NAMALWA (cell line): ENCODE data around the gene SEMA7A.

Source experiments
- DNase-seq: peaks from one replicate; pipeline ENCODE4 v3.0.0-alpha.2; 2015; ENCODE audit warnings: low spot score

The SEMA7A gene

DNA sequence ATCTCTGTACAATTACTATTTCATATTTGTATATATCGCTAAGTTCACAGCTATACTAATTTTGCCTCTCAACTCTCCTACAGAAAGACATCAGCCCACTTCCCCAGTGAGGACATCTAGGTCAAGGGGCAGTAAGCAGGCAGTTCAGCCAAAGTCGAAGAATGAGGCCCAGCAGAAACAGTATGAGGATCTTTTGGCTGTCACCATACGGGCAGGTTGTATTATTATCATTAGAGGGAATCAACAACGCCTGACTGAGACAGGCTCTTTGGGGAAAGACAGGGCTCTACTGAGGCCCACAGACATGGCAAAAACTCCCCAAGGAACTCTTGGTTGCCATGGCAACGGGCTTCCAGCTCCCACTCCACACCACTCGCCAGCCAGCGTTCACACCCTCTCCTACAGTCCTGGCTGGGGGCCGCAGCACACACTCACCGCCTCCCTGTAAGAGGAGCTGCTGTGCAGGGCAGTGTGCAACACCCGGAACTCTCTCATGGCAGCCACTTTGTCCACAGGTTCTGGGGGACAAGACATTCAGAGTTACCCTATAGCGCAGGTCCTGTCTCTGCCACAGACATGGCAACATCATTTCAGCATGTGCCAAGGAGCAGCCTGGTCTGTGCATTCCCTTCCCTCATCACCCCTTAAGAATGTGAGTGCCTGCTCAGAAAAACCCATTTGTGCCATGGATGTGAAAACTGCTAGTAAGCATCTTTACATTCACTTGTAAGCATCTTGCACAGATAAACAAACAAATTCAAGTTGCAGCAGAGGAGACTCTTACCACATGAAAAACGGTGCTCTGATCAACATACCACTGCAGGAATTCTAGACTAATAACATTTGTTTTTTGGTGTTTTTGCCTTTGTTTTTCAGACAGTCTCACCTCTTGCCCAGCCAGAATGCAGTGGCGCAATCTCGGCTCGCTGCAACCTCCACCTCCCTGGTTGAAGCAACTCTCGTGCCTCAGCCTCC is 18.4 kb upstream of the SEMA7A start:
- no peak for DNase-seq

DNA sequence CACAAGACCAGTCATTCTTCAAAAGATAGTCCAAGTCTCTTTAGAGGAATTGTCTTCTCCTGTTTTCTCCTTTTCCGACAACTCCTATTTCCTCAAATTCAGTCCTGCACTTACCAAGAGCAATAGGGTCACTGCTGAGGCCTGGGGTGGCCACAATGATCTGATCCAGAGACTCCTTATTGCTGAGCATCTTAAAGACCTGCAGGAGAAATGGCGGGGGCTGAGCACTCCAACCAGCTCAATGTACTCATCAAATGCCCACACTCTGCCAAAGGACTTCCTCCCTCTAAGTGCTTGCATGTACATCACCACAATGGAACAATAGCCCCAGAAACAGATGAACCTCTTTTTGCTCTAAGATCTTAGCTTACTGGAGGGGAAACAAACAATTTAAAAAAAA is 17.6 kb upstream of the SEMA7A start:
- no peak for DNase-seq

DNA sequence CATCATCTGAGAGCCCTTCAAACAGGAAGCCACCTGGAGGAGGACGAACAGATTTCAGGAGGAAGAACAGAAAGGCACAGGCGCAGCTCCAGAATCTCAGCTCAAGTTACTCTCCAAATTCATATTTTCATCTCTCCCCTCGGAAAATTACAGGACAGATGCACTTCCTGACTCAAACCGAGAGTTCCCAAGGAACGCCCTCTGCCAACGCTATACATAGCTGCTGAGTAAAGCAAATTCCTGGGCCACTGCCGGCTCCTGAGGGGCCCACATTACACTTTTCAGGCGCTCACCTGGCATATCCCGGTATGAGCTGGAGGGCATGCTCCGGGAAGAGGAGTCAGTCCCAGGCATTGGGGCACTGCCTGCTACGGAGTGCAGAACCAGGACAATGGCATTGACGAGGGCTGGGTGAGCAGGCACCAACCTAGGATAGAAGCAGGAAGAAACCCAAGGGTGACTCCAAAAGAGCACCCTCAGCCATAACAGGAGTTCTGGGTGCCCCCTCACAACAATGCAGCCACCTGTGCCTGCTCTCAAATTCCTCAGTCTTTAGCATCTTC is 16.0 kb upstream of the SEMA7A start:
- no peak for DNase-seq

DNA sequence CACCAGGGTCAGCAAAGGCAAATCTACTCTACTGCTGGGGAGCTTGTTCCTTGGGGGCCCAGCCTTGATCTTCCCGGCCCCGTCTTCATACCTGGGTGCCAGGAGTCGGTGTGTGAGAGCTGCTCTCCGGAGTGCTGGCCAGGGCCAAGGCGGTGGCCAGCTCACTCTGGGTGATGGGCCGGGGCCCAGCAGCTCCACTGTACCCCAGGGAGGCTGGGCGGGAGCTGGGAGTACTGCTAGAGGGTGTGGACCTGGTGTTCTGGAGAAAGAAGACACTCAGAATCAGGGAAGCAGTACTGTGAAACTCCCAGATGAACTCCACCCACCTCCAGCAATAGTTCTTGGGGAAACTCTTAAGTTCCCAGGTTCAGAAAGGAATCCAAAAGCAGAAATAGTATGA is 15.3 kb upstream of the SEMA7A start:
- no peak for DNase-seq

DNA sequence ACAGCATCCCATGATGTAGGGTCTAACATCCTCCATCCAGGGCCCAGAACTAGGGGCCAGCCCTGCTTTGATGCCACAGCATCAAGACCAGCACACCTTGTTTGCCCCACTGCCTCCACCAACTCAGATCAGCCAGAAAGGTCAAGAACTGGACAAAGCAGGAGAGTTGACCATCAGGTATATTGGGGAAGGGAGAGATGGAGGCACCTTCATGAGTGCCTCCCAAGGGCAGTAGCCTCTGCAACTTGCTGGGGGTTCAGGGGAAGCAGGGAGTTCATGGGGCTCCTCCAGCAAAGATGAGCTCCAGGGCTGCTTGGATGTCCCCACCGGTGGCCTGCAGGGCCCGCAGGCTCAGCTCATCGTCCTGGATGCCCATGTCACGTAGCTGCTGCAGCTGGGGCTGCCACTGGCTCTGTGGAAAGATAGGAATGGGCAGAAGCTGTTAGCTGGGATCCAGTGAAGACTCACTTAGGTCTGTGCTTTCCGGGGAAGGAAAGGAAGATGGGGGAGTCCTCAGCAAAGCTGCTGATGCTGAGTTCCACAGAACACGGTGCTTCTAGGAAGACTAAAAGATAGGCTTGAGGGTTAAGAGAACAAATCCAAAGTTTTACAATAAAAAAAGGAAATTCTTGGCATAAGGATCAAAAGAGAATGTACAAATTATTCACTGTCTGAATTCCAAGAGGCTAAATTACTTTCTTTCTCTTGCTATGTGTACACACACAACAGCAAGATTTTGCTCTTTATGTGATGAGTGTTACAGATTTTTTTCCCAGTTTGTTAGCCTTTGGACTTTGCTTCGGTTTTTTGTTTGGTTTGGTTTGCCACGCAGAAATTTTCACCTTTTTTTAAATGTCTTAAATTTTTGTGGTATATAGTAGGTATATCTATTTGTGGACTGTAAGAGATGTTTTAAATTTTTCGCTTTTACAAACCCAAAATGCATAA is 12.3 kb upstream of the SEMA7A start:
- no peak for DNase-seq

DNA sequence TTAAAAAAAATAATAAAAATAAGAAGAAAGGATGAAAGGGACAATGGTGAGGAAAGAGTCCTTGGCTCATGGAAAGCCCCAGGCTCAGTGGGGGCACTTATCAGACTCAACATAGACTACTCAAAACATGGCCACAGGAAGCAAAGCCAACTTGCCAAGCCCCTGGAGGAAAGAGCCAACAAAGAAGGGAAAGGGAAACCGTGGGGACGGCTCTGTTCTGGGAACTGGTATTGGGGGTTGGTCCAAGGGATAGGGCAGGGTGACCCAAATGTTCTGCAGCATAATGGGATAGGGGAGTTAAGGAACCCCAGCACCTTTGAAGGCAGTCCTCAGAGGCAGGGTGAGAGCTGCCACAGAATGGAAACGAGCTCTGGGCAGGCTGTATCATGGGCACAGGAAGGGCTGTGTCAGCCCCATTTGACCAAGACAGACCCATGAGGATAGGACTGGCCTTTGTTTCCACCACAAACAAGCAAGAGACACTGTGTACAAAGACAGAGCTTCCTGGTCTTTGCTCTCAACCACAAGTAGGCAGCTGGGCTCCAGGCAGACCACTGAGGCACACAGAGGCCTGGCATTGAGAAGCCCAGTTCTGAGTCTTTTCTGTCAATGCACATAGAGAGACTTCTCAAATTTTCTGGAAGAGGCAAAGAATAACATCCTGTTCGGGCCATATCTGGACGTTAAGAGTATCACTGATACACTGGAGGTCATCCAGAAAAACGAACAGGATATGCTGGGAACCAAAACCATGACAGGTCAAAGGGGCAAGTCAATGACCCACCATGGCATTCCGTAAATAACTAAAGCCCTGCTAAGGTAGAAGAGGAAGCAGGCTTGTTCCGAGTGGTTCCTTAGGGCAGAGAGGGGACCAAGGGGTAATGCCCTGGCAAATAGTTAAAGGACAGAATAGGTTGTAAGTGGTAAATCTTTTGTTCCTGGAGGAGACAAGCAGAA is 10.6 kb upstream of the SEMA7A start:
- no peak for DNase-seq

GRCh38 chr15:74443100-74443909 is 9.5 kb upstream of the SEMA7A start:
- DNase-seq = no peak

DNA sequence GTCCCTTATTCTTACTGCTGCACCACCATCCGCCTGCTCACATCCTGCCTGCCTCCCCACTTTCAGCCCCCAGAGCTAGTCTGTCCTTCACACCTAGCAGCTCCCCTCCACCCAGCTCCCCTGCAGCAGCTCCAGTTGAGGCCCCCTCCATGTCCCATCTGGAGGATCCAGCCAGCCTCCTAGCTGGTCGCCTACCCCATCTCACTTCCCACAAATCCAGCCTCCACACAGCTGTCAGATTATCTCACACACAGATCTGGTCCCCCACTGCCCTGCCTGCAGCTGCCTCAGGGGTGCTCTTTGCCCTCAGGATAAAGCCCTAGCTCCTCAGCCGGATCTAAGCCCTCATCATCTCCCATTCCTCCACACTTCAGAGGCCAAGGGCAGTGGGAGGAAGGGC is 8.8 kb upstream of the SEMA7A start:
- no peak for DNase-seq

- no peak for DNase-seq
These were observed 8.3 kb upstream of the SEMA7A start for GRCh38 chr15:74442063-74442462.

DNA sequence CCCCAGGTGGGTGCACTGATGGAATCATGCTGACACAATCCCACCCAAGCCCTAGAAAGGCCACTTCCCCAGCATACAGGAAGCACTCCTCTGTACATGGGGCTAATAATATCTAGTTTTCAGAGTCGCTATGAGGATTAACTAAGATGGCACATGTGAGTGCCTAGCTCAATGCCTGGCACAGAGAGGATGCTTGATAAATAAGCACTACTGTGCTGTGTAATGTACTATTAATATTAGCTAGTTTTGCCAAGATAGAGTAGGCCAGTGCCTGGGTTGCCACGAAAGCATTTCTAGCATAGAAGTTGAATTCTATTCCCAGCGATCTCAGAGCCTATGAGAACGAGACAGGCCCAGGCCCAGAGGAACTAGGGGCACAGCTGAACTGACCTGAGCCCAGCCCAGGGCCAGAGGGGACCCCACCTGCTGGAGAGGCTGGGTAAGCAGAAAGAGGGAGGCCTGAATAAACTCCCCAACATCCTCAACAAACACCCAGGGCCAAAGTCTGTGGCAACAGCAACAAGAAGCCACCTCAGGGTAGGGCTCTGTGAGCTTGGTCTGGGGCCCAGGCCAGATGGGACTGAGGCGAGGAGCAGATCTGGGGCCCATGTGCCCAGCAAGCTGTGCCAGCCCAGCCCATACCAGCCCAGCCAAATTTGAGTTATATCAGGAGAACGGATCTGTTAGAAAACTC is 7.6 kb upstream of the SEMA7A start:
- no peak for DNase-seq

DNA sequence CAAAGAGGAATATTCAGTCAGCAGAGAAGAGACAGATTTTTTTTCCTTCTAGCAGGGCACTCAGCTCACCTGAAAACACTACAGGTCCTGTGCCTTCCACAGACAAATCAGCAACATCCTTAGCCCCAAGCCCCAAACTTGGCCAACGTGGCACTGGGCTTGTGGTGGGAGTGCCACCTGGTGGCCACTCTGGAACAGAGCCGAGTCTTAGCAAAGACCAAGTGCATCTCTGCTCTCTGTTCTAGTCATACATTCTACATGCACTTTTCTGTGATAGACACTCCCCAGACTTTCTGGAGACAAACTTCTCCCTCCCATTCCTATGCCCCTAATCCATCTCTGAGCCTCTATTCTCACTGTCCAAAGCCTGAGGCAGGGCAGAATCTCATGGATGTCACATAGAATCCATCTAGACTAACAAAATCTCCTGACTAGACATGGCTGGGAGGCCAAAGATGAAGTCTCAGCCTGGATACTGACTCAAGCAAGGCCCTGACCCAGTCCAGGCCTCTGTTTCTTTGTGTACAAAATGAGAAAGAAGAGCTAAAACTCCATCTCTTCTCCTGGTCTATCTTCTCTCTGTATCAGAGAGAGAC is 5.1 kb upstream of the SEMA7A start:
- DNase-seq = peak; percentile 88

DNA sequence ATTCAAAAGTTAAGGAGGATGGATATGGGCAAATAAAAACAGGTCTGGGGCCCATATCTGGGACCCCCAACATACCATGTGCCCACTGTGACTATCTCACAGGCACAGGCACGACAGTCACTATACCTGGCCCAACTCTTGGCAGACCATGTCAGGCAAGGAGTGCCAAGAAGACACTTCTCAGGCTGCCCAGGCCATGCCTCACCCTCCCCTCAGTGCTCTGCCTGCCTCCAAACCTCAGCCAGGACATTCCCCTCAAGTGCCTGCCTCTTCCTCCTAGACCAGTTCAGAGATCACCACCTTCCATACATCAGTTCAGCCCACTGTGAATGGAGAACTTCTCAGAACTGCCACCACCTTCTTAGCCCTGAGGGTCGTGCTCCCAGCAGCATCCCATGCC is 4.4 kb upstream of the SEMA7A start:
- DNase-seq = no peak

DNA sequence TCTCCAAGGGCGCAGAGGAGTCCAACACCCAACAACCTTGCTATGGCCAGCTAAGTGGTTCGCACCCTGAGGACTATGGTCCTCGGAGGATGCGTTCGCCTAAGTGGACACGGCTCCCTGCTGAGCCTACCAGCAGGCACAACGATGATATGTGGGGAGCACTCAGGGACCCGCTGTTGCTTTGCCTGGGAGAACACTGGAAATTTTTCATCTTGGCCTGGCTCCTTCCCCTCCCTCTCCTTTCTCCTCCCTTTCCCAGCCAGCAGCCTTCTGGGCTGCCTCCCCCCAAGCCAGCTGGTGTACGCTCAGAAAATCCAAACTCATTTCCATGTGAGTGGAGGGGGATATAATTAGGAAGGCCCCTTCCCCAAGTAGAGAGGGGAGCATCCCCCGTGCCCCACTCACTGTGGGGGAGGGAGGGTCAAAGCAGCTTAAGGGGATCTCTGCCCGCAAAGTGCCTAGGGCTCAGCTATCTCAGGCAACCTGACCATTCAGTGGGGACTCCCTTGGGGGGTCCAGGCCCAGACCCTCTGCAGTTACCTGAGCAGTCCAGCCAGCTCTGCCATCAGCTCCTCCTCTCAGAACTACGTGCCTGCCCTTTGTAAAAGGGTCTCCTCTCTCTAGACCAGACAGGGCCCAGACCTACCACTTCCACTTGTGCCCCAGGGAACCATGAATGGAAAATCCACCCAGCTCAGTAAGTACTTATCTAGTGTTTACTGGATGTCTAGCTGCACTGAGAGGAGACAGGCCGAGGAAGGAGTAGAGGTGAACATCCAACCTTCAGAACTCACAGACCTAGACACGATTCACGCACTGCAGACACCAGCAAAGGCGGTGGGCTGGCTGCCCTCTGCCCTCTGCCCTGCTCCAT is 742 bp upstream of the SEMA7A start:
- DNase-seq = no peak

- no peak for DNase-seq
These were observed 678 bp downstream of the SEMA7A start for GRCh38 chr15:74432968-74433591.

DNA sequence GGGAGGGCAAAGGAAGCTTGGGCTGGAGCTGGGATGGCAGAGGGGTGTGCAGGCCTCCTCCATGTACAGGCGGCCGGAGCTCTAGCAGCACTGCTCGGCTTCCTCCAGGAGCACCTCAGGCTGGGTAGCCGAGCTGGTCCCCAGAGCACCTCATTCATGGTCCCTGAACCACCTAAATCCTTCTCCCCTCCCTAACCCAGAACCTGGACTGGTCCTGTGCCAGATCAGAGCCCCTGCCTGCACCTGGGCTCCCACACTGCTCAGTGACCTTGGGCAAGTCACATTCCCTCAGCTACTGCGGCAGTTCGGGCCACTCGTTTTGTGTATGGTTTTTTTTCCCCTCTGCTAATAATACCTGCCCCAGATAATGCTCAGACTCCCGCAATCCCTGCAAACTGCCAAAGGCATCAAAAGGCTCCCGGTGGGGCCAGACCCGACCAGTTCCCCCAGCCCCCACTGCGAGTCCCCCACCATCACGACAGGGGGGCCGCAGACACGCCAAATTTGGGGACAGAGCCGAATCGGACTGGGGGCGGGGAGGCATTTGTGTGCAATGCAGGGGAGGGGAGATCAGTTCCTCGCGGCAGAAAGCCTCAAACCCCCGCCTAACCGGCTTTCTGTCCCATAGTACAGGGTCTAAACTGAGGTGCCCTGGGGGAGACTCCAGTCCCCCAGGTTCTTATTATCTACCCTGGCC is 1.3 kb downstream of the SEMA7A start:
- DNase-seq = no peak

DNA sequence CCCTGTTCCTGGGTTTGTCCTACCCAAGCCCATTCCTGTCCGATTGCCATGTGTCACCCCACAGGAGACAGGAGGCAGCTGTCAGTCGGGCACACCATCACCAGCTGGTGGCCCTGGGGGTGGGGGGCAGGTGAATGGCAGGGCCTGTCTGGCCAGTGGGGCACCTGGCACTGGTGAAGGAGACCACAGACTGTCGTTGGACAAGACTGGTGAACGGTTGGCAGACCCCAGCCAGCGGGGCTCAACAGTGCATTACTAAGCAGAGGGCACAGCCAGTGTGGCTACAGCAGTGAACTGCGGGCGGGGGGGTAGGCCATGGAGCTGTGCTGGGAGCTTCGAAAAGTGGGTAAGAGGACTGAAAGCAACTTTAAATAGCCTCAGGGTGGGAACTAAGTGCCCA is 2.1 kb downstream of the SEMA7A start:
- DNase-seq = no peak

DNA sequence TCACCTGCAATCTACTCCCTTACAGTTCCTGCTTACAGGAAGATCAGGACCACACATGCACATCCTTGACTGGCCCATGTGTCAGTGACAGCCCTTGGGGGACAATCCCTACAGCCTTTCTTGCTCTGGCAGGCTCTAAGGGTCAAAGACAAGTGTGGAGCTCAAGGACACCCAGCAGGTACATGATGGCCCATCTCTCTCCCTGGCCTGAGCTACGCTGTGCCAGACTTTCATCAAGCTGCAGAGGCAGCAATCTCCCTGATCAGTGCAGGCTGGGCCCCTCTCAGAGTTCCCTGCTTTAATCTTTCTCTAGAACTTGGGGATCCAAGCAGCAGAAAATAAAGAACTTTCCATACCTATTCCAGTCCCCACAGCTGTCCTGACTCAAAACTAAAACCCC is 2.6 kb downstream of the SEMA7A start:
- DNase-seq = no peak
